GM19324 (cell line): ENCODE measurements around the gene PAM.
"Not testable (repeated sequence)": the region's sequence is repeated elsewhere in the genome, so short reads cannot be mapped to it uniquely, and the experiment has no call there.

ENCODE experiments used
- ATAC-seq: cut with Tn5 transposase; IDR thresholded peaks from one replicate; pipeline ENCODE4 v1.9.1; 2021; ENCODE audit warnings: mild to moderate bottlenecking, moderate library complexity; ENCODE audit not compliant: unreplicated experiment, low FRiP score

Gene PAM

GRCh38 chr5:103027267-103027666 lies 272.2 kb downstream of the PAM start:
- no peak for ATAC-seq

DNA sequence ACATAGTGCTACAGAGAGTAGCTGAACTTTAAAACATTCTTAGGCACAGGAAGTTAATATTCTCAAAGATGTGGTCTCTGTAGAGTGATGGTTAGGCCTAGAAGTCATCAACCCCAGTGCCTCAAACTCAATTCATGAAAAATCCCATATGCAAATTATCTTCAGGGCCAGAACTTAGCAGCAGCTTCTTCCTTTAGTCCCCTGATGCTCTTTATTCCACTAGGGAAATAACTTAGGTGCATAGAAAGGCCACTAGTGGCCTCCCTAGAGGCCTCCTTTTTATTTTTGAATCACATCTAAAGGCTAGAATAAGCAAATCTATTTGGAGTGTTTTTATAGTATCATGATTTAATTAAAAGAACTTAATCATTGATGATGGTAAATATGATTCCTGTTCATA lies 276.5 kb downstream of the PAM start:
- no peak for ATAC-seq

DNA sequence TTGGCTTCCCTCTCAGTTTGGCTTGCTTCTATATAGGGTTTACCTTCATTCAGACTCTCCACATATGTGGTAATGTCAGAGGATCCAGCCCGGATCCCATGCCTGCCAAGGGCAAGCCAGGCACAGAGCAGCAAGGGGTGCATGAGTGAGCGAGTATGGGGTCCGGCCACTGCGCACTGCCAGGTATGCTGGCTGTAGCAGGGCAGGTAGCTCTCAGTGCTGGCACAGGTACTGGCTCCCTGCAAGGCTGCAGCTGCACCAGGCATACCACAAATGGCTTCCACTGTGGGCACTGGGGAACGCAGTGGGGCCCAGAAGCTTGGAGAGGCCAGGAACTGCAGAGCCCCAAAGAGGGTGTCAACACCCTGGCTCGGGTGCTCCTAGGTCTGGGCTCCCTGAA lies 278.6 kb downstream of the PAM start:
- no peak for ATAC-seq

- ATAC-seq: no peak
Measured at GRCh38 chr5:103034662-103035392, 279.7 kb downstream of the PAM start.

GRCh38 chr5:103035701-103036100 lies 280.6 kb downstream of the PAM start:
- no peak for ATAC-seq

- ATAC-seq: no peak
Measured at GRCh38 chr5:103036601-103037000, 281.5 kb downstream of the PAM start.

DNA sequence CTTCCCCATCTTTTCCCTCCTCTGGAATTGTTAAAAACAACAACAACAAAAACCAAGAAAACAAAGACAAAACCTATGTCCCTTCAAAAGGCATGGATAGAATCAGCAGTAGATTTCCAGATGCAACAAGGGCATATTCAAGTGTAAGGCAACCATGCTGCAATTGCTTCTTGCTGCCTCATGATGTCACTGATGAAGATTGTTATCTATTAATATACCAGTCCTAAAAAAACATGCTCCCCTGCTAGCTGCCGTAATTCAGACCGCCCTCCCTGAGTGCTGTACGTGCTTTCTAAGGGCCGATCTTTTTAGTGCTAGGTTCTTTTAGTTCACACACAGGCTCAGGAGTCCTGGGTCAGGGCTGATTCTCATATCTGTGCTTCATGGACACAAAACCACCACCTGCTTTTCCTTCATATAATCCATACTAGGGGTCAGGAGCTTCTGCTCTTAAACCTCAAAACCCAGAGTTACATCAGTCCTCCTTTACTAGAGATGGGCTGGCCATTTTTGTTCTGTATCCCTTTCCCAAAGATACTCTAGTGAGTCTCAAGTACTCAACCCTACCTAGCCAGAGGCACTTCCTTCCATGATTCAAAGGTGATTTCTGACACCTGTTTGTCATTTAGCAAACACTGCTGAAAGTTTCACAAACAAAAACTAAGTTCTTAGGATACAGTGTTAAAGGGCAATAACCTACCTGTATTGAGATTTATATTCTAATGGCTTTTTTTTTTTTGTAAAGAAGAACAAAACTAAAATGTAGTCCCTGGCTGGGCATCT lies 282.8 kb downstream of the PAM start:
- no peak for ATAC-seq

GRCh38 chr5:103041071-103041676 lies 286.1 kb downstream of the PAM start:
- ATAC-seq: no peak

DNA sequence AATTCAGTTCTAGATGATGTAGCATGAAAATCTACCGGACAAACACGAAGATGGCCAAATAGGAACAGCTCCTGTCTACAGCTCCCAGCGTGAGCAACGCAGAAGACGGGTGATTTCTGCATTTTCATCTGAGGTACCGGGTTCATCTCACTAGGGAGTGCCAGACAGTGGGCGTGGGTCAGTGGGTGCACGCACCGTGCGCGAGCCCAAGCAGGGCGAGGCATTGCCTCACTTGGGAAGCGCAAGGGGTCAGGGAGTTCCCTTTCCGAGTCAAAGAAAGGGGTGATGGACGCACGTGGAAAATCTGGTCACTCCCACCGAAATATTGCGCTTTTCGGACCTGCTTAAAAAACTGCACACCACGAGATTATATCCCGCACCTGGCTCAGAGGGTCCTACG lies 291.6 kb downstream of the PAM start:
- ATAC-seq: not testable (repeated sequence)

DNA sequence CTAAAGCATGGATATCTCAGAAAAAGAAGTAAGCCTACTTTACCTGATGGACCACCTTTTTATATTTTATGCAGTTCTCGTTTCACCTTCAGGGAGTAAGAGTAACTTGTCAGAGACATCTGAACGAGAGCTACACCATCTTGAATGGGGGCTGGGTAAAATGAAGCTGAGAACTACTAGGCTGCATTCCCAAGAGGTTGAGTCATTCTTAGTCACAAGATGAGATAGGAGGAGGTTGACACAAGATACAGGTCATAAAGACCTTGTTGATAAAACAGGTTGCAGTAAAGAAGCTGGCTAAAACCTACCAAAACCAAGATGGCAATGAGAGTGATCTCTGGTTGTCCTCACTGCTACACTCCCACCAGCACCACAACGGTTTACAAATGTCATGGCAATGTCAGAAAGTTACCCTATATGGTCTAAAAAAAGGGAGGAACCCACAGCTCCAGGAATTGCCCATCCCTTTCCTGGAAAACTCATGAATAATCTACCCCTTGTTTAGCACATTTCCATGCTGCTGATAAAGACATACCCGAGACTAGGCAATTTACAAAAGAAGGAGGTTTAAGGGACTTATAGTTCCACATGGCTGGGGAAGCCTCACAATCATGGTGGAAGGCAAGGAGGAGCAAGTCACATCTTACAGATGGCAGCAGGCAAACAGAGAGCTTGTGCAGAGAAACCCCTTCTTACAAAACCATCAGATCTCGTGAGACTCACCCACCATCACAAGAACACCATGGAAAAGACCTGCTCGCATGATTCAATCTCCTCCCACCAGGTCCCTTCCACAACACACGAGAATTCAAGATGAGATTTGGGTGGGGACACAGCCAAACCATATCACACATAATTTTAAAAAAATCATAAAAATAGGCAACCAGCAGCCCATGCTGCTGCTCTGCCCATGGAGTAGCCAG lies 302.4 kb downstream of the PAM start:
- ATAC-seq: no peak

DNA sequence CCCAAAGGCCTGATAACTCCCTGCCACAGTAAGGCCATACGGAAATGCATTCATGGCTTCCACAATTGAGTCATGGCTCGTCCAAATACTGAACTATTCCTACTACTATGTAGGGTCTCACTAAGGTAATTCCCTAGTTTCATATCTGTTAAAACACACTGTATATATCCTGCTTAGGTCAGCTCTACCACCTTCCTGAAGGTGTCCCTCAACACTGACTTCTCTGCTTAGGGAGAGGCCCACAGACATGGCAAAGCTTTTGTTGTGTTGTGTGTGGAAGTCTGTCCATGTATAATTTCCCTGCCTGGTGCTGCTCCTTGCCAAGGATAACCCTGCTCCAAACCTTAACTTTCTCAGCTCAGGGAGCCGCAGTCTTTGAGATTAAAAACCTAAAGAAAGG lies 304.4 kb downstream of the PAM start:
- ATAC-seq: no peak

DNA sequence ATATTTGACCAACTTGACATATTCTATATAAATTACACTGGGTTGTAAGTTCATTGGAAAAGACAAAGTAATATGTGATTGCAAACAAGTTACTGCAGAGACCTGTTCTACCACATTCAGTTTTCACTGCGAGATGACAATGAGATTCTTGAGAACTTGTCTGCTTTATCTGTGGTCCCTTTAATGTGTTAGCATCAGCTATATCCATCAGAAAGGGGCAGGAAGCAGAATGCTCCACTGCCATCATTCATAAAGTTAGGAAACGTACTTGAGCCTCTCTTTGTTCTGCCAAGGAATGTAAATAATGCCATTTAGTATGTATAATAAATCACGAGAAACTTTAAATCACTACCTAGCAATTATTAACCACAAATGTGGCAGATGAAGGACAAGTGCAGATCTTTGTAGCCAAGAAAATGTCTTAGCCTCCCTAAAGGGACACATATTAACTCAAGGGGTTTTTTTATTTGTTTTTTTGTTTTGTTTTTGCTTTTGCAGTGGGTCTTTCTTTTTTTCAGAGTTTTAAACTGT lies 305.4 kb downstream of the PAM start:
- ATAC-seq: no peak

- no peak for ATAC-seq
Measured at GRCh38 chr5:103066326-103066725, 311.2 kb downstream of the PAM start.

DNA sequence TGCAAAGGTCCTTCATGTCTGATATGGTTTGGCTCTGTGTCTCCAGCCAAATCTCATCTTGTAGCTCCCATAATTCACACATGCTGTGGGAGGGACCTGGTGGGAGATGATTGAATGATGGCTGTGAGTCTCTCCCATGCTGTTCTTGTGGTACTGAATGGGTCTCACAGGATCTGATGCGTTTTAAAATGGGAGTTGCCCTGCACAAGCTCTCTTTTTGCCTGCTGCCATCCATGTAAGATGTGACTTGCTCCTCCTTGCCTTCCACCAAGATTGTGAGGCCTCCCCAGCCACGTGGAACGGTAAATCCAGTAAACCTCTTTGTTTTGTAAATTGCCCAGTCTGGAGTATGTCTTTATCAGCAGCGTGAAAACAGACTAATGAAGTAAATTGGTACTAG lies 318.4 kb downstream of the PAM start:
- not testable (repeated sequence) for ATAC-seq

- ATAC-seq: no peak
Measured at GRCh38 chr5:103075442-103075841, 320.3 kb downstream of the PAM start.
